IPS-NIHi7 (cell line): ENCODE measurements around the gene RAMAC.
"Not testable (repeated sequence)": the region's sequence is repeated elsewhere in the genome, so short reads cannot be mapped to it uniquely, and the experiment has no call there.

ENCODE experiments used
- DNase-seq: peaks from one replicate; pipeline ENCODE4 v3.0.0; 2012; ENCODE audit warnings: mixed read lengths; ENCODE audit errors: extremely low spot score

The RAMAC gene

GRCh38 chr15:82985688-82986441, at the start of gene RAMAC:
RAMAC (plus strand) TSS chr15:82986210; CDS start chr15:82989019, 2,809 bp downstream.
- peak; percentile 88 for DNase-seq

DNA sequence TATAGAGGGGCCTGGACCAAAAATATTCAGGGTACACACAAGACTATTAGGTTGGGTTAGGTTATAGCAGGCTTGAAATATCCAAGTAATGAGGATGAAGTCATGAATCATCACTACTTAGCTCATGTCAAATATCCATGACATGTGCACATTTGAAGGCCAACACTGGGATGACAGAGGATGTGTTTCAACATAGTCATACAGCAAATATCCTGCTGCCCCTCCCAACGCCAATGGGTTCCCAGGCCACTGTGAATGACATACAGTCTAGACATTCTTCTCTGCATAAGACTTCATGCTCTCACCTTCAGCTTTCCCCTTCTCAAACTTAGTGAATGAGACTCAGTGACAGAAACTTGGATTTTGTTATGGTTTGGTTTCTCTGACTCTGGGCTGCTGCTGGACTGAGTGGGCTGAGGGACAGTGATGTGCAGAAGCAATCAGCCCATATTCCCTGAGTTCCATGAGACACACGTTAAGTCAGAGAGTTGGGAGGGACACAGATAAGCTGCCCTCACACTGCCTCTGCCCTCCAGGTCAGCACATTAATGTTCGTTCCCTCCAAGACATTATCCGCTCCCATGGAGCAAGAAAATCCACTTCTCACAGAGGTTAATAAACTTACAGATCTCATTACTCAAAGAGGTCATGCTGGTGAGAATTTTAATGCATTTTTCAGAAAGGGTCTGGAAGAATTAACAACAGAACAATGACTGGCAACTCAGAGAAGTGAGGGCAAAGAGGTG, 48.9 kb upstream of the RAMAC start:
- DNase-seq: no peak

- no peak for DNase-seq
These were observed 48.3 kb upstream of the RAMAC start for GRCh38 chr15:82937712-82938058.

- DNase-seq: not testable (repeated sequence)
These were observed 46.3 kb upstream of the RAMAC start for GRCh38 chr15:82939678-82940077.

DNA sequence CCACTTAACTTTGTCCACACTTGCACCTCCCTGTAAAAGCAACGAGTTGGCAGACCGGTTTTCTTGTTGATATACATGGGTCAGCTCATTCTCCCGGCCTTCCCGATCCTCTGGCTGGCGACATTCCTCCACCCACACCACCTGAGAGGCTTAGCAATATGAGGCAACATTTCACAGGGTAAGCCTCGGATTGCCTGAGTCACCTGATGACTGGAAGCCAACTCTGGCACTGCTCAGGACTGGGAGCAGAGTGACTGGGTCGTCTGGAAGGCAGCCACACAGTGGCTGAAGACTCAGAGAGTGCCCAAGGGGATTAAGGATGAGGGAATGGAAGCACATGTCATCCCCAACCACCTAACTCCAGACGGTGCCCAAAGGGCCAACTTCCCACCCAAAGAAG, 43.3 kb upstream of the RAMAC start:
- DNase-seq: no peak

GRCh38 chr15:82943176-82943575, 42.8 kb upstream of the RAMAC start:
- DNase-seq: peak; percentile 39

- no peak for DNase-seq
These were observed 42.0 kb upstream of the RAMAC start for GRCh38 chr15:82944056-82944455.

DNA sequence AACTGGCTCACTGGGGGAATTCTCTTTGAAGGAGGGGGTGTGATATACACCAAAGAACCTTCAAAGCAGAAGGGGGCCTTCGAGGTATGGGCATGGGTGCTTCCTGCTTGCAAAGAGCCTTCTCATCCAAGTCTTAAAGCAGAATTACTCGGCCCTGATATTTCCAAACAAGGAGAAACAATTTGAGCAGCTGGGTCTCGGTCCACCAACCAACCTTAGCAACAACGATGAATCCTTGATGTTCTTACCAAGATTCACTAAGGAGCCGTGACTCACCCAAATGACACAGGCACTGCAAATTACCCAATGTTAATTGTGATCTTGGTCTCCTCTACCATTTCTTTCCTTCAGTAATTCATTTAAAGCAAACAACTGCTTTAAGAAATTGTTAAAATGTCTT, 41.2 kb upstream of the RAMAC start:
- no peak for DNase-seq

- DNase-seq: no peak
These were observed 40.7 kb upstream of the RAMAC start for GRCh38 chr15:82945326-82945725.

DNA sequence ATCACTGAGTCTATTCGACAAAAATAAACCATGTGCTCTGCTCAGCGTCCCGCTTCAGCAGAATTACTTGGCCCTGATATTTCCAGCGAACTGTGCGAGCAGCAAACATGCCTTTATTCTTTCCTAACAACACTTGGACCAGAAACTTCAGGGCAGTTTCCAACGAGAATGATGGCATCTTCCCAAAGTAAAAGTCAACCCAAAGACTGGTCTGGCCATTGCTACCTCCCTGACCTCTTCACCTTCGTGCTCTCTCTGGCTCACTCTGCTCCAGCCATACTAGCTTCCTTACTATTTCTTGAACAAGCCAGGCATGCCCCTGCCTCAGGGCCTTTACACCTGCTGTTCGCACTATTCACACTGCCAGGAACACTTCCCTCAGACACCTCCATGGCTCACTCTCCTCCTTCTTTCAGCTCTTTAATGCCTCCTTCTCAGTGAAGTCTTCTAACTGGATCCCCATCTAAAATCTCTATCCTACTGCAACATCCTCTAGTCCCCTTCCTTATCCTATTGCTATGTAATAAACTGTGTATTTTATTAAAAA, 39.8 kb upstream of the RAMAC start:
- no peak for DNase-seq

DNA sequence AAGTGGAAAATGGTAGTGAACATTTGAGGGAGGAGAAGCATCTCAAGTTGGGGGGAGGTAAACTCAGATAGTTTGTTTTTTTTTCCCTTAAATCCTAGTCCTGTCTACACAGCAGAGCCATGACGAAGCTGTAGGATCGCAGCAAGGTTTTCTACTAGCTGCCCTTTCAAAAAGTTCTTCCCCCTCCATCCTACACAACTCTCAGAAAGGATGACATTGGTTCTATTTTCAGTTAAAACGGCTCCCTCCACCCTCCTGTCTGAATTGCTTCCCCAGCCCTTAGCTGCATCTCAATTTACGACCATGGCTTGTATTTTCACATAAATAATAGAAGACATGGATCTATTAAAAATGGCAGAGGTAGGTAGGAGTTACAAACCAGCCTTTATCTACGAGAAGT, 35.7 kb upstream of the RAMAC start:
- DNase-seq: no peak

- no peak for DNase-seq
These were observed 35.2 kb upstream of the RAMAC start for GRCh38 chr15:82950746-82951370.

DNA sequence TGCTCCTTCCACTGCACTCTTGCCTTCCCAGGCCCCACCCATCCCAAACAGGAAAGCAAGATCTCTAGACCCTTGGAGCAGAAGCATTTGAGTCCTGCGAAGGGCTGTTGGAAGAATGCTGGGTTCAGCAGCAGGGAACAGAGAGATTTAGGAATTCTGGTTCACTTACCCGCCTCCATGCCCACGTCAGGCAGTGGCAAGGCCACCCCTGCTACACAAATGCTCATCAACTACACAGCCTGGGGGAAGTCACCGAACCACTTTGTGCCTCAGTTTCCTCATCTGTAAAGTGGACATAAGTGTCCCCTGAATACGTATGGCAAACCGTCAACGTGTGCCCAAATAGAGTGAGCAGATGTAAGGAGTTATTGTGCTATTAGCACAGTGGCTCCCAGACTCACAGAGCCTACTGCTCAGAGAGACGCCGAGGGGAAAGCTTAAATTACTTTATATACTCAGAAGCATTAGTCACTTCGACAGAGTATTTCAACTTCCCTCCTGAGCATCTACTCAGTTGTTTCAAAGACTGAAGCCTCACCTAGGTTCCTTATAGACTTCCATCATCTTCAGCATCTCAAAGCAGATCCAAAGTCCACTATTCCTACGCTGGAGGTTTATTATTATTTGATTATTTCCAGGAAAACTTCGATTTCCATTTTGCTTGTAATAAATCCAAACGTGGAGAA, 34.4 kb upstream of the RAMAC start:
- no peak for DNase-seq

- peak; percentile 70 for DNase-seq
These were observed 33.6 kb upstream of the RAMAC start, which contains the start of gene HOMER2 for GRCh38 chr15:82952158-82953081. HOMER2 (minus strand) TSS chr15:82952720; CDS start chr15:82952535, 185 bp downstream.

DNA sequence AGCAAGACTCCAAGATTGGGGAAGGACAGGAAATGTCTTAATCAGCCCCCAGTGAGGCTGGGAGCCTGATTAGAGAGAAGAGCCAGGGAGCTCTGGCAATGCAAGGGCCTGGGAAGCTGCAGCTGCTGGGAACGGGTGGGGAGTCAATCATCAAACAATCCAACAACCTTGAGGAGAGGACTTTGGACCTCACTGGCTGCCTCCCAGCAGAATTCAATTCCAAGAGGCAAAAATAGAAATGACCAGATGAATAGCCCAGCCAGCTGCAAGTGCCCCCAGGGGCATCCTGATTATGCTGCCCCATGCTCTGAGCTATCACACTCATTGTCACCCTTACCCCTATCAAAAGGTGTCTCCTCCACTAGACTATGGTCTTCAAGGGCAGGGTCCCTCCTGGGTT, 27.4 kb upstream of the RAMAC start:
- DNase-seq: no peak

DNA sequence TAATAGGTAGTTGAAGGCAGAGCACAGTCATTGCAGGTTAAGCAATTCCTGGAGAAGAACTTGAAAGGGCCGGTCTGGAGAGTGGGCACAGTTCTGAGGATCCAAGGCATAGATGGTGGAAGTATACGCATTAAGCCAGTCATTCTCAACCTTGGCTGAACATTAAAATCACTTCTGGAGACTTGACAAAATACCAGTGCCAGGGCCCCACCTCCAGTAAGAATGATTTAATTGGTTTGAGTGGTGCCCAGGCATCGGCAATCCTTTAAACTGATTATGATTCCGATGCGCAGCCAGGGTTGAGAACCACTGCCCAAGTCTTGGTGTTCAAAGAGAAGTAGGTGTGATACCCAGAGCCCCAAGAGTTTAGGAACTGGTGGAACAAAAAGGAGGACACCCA, 26.6 kb upstream of the RAMAC start:
- no peak for DNase-seq

DNA sequence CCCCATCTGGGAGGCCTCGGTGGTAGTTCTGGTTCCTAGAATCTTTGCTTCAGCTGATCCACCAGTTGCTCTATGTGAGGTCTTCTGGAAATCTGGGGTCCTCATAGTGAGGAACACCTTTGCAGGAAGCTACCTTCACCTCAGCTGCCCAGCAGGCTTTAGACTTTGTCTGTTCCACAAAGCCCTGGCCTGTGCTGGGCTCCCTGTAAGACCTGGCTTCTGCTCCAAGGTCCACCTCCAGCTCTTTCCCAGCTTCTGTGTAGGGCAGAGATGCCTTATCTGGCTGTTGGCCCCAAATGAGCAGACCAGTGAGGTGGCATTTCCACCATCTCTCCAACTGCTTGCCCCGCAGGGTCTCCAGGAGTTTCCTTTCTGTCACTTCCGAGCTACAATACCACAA, 25.2 kb upstream of the RAMAC start:
- no peak for DNase-seq

DNA sequence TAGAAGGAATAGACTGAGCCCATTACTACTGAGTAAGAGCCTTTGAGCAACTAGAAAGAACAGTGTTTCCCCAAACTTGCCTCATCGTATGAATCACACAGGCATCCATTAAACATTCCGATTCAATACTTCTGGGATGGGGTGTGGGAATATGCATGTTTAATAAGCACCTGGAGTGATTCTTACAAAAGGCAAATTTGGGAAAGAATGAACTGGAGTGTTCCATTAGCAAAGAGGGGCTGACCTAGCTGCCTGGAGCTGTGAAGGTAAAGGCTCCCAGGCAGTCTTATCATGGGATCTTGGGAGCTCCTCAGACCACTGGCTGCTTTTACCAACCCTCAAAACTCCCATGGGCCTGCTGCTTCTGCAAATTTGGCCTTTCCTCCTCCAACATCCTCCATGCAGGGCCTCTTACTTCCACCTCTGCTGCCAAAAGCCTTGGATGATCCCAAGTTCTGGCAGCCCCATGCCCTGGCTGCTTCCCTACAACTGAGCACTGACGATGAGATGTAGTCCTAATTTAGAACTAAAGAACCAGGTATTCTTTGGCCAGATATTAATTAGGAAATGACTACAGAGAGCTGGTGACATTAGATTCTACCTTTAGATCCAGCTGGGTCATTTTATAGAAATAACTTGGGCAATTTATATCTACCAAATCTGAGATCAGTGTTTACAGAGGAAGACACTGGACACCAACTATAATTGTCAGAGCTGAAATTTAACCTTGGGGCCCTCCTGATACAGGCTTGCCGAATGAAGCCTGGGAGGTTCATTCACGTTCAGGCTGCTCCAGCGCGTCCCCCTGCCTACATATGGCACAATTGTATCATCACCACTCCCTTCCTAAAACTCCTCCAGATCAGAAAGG, 22.3 kb upstream of the RAMAC start:
- no peak for DNase-seq

- DNase-seq: no peak
These were observed 21.1 kb upstream of the RAMAC start for GRCh38 chr15:82964890-82965289.

DNA sequence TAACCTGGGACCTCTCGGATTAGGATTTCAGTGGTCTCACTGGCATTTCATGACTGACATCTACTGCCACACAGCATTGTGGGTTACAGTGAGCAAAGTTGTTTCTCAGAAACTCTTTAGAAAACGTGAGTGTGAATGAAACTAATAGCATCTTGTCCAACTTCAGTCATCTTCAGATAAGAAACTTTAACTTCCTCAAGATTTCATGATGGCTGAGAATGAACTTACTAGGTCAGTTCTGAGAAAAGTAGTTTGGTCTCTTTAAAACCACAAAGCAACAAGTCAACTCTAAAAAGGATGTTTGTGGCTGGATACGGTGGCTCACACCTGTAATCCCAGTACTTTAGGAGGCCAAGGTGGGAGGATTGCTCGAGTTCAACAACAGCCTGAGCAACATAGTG, 19.3 kb upstream of the RAMAC start:
- no peak for DNase-seq
